Prostate gland (tissue), 2 donors: ENCODE measurements around the gene EOLA1.

Source experiments
- POLR2A ChIP-seq: fragments of 450-650 bp; IDR thresholded peaks from one replicate; pipeline ENCODE4 v1.6.1; 2016; ENCODE audit warnings: antibody characterized with exemption, mild to moderate bottlenecking
- TF ChIP-seq, protein P1 (sequence below), 4 experiments: fragments of 200-600 bp in 2 of 4; fragments of 450-650 bp in 2 of 4; sonication (generic) in 2 of 4; IDR thresholded peaks; 1 replicate in 3 of 4; 2 replicates in 1 of 4; pipeline ENCODE4 v1.5.1; 2016 to 2019; ENCODE audit warnings: antibody characterized with exemption in 4 of 4, mild to moderate bottlenecking in 2 of 4, moderate library complexity in 2 of 4

DNA sequence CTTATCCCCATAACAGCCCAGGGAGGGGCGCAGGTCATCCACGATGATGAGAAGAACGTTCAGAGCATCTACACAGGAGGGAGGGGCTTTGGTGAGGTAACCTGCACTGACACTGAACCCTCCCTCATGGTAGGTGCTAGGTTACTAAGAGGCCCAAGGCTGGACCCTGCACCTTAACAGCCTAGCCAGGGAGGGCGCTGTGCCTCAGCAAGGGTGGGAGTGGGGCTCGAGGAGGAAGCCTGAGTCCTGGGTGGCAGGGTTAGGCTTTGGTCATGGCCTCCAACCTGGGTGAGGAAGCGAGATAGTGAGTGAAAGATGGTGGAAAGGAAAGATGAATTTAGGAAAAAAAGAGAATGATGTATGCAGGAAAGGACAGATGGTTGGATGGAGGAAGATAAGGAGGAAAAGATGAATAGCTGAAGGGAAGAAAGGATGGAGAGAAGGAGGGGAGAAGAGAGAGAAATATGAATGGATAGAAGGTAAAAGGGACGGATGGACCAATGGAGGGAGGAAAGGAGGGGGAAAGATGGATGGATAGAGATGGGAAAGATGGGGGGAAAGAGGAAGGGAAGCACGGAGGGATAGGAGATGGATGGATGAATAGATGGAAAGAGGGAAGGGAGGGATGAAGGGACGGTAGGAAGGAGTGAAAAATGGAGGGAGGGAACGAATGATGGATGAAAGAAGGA lies 36.4 kb upstream of the EOLA1 start:
- TF ChIP-seq POLR2A, result no peak
- TF ChIP-seq, protein P1, sequence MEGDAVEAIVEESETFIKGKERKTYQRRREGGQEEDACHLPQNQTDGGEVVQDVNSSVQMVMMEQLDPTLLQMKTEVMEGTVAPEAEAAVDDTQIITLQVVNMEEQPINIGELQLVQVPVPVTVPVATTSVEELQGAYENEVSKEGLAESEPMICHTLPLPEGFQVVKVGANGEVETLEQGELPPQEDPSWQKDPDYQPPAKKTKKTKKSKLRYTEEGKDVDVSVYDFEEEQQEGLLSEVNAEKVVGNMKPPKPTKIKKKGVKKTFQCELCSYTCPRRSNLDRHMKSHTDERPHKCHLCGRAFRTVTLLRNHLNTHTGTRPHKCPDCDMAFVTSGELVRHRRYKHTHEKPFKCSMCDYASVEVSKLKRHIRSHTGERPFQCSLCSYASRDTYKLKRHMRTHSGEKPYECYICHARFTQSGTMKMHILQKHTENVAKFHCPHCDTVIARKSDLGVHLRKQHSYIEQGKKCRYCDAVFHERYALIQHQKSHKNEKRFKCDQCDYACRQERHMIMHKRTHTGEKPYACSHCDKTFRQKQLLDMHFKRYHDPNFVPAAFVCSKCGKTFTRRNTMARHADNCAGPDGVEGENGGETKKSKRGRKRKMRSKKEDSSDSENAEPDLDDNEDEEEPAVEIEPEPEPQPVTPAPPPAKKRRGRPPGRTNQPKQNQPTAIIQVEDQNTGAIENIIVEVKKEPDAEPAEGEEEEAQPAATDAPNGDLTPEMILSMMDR (IDR thresholded peaks at IDR 0.05), result no peak
